HUES48 (cell line): ENCODE measurements around the gene NBL1.

Experiments used
- H3K27ac ChIP-seq: one replicate; pipeline ENCODE4 v1.7.0; 2013; ENCODE audit warnings: low read depth, low read length, inconsistent platforms
- H3K27me3 ChIP-seq: 2 replicates; pipeline ENCODE4 v1.6.1; 2013; ENCODE audit warnings: mild to moderate bottlenecking, low read length; ENCODE audit not compliant: control insufficient read depth, insufficient read depth
- H3K36me3 ChIP-seq: 2 replicates; pipeline ENCODE4 v1.6.1; 2013; ENCODE audit warnings: low read length; ENCODE audit not compliant: control insufficient read depth, insufficient read depth
- H3K4me1 ChIP-seq: 2 replicates; pipeline ENCODE4 v1.6.1; 2013; ENCODE audit warnings: mild to moderate bottlenecking, low read length; ENCODE audit not compliant: control insufficient read depth, insufficient read depth
- H3K4me3 ChIP-seq: 2 replicates; pipeline ENCODE4 v1.5.1; 2013; ENCODE audit warnings: mild to moderate bottlenecking, low read depth, low read length
- H3K9ac ChIP-seq: 2 replicates; pipeline ENCODE4 v1.6.1; 2013; ENCODE audit warnings: mild to moderate bottlenecking, low read depth, low read length, moderate library complexity
- H3K9me3 ChIP-seq: 2 replicates; pipeline ENCODE4 v1.6.1; 2013; ENCODE audit warnings: low read length; ENCODE audit not compliant: control insufficient read depth, insufficient read depth

The NBL1 gene

DNA sequence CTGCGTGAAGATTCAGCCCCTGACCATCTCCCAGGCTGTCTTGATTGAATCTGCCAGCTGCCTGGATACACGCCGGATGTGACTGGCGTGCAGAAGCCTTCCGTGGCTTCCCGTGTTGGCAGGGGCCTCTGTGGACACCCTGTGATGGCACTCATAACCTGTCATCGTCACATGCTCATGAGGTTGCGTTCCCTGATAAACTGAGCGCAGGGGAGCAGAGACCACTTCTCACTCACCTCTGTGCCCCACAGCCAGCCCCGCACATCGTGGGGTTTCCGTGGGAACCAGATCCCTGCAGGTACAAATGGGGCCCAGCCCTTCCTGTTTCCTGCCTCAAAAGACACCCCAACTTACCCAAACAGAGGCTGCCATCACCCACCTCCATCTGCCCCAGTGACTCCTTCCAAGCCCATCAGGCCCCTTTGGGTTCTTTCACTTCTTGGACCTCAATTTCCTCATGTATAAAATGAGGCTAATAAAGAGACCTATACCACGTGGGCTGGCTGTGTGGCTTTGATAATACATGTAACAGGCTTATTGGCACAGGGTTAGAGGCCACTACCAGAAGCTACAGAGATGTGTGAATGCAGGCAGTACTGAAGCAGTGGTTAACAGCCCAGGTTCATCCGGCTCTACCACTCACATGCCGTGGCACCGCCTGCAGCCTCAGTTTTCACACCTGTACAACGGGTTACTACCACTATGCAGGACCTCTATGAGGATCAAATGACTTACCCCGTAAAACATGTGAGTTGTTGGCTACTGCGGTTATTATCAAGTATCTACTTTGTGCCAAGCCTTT lies 44.1 kb downstream of the NBL1 start:
- Histone ChIP-seq H3K36me3 (no peaks in the 10 kb centered on the region), H3K9me3 (no peaks in the 10 kb centered on the region), H3K27ac (no peak overlapping the region), H3K4me3 (no peak overlapping the region), H3K27me3 (no peaks in the 10 kb centered on the region), H3K4me1 (peaks cover 8% of the 10 kb centered on the region; the same call in 1 of the 2 replicates), H3K9ac (no peak overlapping the region)

DNA sequence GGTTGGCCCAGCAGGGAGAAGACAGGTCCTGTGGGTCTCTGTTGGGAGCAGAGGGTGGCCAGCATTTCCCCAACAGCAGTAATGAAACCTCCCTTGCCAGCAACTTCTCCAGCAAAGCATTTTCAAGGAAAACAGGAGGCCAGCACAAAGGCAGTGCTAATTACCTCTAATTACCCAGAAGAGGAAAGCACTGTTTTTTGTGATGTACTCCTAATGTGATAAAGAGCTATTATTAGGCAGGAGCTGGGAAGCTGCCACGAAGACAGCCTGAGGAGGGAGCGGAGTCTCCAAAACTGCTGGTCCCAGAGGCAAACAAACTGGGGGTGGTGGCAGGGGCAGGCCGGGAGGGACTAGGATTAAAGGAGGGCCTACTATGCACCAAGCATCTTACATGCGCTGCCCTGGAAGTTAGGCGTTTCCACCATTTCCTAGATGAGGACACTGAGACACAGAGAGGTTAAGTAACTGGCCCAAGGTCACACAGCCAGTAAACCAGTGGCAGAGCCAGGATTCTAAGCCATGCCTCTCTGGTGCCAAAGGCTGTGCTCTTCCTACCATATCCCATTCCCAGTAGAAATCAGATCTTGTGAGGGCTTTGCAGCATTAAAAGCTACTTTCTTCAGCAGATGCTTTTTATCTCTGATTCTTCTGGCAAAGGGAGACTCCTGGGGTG lies 45.1 kb downstream of the NBL1 start:
- H3K4me1 ChIP-seq, result peaks cover 8% of the 10 kb centered on the region; the same call in 1 of the 2 replicates
- no peak overlapping the region for H3K9ac ChIP-seq
- peak overlapping the region; percentile 6 for H3K27ac ChIP-seq
- H3K27me3 ChIP-seq, result no peaks in the 10 kb centered on the region
- no peaks in the 10 kb centered on the region for H3K9me3 ChIP-seq
- no peaks in the 10 kb centered on the region for H3K36me3 ChIP-seq
- H3K4me3 ChIP-seq, result no peak overlapping the region

DNA sequence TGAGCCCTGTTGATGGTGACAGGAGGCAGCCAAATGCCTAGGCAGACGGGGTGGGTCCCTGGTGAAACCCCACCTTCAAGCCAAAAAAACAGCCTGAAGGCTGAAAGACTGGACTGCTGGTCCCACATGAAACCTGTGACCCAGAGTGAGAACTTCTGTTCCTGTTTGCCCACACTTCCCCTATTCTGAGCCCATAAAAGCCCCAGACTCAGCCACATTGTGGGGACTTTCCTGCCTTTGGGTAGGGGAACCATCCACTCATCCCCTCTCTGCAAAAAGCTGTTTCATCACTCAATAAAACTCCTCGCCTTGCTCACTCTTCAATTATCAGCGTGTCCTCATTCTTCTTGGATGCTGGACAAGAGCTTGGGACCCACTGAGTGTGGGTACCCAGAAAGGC lies 45.7 kb downstream of the NBL1 start:
- Histone ChIP-seq H3K4me3 (no peak overlapping the region), H3K27ac (no peak overlapping the region), H3K27me3 (no peaks in the 10 kb centered on the region), H3K4me1 (peaks cover 8% of the 10 kb centered on the region; the same call in 1 of the 2 replicates), H3K36me3 (no peaks in the 10 kb centered on the region), H3K9ac (no peak overlapping the region), H3K9me3 (no peaks in the 10 kb centered on the region)

DNA sequence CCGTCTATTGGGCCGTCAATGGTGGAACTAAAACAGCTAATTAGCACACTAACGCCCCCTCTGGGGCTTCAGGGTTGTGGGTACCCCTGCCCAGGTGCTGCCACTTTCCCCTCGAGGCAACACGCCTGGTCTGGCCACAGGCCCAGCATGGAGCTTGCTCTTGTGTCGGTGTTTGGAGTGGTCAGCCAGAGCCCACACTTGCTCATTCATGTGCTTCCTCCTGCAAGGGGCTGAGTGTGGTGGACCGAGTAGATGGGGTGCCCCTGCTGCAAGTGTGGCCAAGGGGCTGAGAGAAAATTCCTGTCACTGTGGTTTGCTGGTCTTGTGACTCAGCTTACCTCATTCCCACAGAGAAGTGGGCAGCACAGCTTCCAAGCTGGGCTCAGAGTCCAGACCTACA lies 46.2 kb downstream of the NBL1 start:
- no peak overlapping the region for H3K27ac ChIP-seq
- no peaks in the 10 kb centered on the region for H3K9me3 ChIP-seq
- H3K27me3 ChIP-seq, result no peaks in the 10 kb centered on the region

DNA sequence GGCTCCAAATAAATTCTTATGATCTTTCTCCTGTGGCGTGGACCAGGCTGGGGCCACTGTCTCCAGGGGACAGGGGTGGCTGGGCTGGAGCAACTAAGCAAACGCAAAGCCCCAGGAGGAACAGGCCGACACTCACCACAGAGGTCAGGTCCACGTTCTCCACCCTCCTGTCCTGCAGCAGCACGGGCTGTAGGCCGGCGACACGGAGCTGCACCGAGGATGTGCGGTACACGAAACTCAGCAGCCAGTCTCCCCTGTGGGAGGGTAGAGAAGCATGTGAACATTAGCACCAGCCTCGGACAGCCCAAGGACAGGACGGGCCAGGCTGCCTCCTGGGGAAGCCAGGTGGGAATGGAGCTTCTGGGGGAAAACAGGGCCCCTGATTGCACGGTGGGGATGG lies 50.2 kb downstream of the NBL1 start:
- Histone ChIP-seq H3K9ac (no peak overlapping the region), H3K36me3 (no peaks in the 10 kb centered on the region), H3K27ac (no peak overlapping the region), H3K27me3 (no peaks in the 10 kb centered on the region), H3K4me1 (no peaks in the 10 kb centered on the region), H3K9me3 (no peaks in the 10 kb centered on the region), H3K4me3 (no peak overlapping the region)

More for the DNA sequence above, 46.2 kb downstream of the NBL1 start:
- Histone ChIP-seq H3K9ac (no peak overlapping the region), H3K4me3 (no peak overlapping the region), H3K36me3 (no peaks in the 10 kb centered on the region), H3K4me1 (peaks cover 8% of the 10 kb centered on the region; the same call in 1 of the 2 replicates)

DNA sequence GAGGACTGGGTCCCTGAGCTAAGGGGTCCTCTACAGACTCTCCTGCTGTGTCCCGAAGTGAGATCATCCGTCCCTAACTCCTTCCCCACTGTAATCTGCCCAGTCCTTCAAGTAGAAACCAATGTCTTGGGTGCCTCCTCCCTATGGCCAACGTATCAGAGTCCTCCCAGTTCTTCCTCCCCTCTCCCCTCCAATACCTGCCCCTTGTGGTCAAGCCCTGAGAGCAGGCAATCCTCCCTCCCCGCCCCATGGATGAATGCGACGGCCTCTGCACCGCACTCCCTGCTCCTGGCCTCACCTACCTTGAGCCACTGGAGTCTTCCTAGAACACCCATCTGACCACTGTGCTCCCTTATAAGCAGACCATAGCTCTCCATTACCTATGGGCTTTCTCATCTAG lies 51.7 kb downstream of the NBL1 start:
- Histone ChIP-seq H3K27me3 (no peaks in the 10 kb centered on the region), H3K27ac (no peak overlapping the region)

DNA sequence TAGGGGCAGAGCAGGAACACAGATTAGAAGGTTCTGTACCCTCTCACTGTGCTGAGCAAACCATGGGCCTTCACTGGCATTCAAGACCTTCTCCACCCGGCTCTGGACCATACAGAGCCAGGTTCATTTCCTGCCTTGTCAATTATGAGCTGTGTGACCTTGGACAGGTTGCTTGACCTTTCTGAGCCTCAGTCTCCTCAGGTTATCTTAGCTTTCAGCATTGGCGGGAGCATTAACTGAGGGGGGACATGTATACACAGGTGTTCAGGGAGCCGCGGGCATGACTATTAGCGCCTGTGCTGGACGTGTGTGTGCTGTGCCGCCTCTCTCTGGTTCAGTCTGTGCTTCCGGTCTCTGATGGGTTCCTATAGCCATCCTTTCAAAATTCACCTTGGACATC lies 52.7 kb downstream of the NBL1 start:
- Histone ChIP-seq H3K27ac (no peak overlapping the region), H3K9ac (no peak overlapping the region), H3K9me3 (no peaks in the 10 kb centered on the region), H3K4me1 (no peaks in the 10 kb centered on the region), H3K36me3 (no peaks in the 10 kb centered on the region), H3K4me3 (no peak overlapping the region), H3K27me3 (no peaks in the 10 kb centered on the region)

More for the DNA sequence above, 51.7 kb downstream of the NBL1 start:
- H3K4me1 ChIP-seq, result no peaks in the 10 kb centered on the region
- no peaks in the 10 kb centered on the region for H3K36me3 ChIP-seq
- H3K9me3 ChIP-seq, result no peaks in the 10 kb centered on the region
- H3K9ac ChIP-seq, result no peak overlapping the region
- no peak overlapping the region for H3K4me3 ChIP-seq

DNA sequence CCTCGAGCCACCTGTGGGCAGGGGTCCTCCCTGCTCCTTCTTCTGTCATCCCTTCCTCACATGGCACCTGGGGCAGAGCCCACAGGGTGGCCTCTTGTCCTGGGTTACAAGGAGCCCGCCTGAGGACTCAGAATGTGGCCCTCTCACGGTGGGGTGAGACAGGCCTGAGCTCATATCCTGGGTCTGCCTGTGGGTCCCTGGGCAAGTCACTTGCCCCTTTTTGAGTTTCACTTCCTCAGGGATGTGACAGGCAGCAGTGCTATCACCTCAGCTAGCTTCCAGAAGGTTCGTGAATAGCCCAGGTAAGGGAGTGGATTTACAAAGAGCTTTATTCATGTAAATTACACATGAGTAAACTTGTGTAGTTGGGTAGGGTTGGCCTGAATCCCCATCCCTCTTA lies 54.1 kb downstream of the NBL1 start:
- no peaks in the 10 kb centered on the region for H3K27me3 ChIP-seq
- H3K9me3 ChIP-seq, result no peaks in the 10 kb centered on the region
- no peak overlapping the region for H3K4me3 ChIP-seq
- no peak overlapping the region for H3K9ac ChIP-seq
- H3K27ac ChIP-seq, result no peak overlapping the region
- no peaks in the 10 kb centered on the region for H3K36me3 ChIP-seq
- H3K4me1 ChIP-seq, result no peaks in the 10 kb centered on the region

DNA sequence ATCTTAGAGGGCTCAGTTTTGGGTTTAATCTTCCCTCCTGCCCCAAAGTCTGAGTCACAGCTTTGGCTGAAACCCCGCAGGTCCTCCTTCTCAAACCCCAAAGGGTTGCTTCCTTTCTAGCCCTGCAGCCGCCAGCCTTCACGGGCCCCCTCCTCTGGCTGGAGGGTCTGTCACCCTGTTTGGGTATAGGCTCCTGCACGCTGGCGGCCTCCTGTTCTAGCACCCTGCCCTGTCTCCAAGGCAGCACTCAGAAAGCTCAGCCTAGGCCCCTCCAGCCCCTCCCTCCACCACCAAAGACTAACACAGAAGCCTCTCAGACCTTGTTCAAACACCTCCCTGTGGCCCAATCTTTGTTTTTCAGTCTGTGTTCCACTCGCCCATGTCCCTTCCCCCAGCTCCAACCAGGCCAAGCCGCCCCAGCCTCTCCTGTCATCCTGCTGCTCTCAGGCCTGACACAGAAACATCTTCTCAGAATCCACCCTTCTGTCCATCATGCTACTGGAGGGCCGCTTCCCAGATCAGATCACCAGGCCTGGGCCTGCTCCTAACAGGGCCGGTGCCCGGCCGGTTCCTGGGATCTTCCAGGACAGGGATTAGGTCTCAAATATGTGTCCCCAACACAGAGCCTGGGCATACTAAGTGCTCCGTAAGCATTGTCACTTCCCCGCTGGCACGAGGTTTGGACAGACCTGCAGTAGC lies 56.1 kb downstream of the NBL1 start:
- Histone ChIP-seq H3K4me1 (peaks cover 10% of the 10 kb centered on the region), H3K36me3 (no peaks in the 10 kb centered on the region), H3K27me3 (no peaks in the 10 kb centered on the region), H3K27ac (no peak overlapping the region), H3K9me3 (no peaks in the 10 kb centered on the region), H3K9ac (no peak overlapping the region), H3K4me3 (no peak overlapping the region)

DNA sequence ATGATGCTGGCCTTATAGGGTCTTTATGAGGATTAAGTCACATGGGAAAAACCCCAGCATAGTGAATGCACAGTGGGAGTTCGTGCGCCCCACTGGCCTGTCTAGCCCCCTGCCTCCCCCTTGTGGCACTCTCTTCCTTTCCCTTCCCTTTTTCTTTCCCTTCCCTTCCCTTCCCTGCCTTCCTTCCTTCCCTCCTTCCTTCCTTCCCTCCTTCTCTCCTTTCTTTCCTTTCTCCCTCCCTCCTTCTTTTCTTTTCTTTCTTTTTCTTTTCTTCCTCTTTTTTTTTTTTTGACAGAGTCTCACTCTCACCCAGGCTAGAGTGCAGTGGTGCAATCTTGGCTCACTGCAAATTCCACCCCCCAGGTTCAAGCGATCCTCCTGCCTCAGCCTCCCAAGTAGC lies 59.2 kb downstream of the NBL1 start:
- no peak overlapping the region for H3K27ac ChIP-seq
- no peaks in the 10 kb centered on the region for H3K36me3 ChIP-seq
- H3K27me3 ChIP-seq, result no peaks in the 10 kb centered on the region
- H3K9me3 ChIP-seq, result no peaks in the 10 kb centered on the region
- H3K4me1 ChIP-seq, result peaks cover 10% of the 10 kb centered on the region
- no peak overlapping the region for H3K4me3 ChIP-seq
- H3K9ac ChIP-seq, result no peak overlapping the region
